ENCODE data around the gene GTF2A1.

DNA sequence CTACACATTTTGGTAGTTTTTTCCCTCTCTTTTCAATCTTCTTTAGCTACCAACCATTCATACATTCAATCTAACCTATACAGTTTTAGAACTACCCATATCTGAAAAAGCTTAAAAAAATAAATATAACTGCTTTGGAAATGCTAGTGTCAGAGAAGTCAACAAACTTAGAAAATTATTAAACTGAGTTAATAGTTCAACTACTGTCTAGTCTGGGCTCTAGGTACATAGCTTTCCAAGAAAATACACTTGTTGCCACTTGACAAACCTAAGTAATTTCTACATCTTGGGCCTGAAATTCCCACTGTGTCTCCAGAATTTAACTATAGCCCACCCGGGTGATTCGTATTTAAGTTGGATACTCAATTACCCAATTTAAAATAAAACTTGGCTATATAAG lies 22.1 kb downstream of the GTF2A1 start:
- TF ChIP-seq, protein P1, sequence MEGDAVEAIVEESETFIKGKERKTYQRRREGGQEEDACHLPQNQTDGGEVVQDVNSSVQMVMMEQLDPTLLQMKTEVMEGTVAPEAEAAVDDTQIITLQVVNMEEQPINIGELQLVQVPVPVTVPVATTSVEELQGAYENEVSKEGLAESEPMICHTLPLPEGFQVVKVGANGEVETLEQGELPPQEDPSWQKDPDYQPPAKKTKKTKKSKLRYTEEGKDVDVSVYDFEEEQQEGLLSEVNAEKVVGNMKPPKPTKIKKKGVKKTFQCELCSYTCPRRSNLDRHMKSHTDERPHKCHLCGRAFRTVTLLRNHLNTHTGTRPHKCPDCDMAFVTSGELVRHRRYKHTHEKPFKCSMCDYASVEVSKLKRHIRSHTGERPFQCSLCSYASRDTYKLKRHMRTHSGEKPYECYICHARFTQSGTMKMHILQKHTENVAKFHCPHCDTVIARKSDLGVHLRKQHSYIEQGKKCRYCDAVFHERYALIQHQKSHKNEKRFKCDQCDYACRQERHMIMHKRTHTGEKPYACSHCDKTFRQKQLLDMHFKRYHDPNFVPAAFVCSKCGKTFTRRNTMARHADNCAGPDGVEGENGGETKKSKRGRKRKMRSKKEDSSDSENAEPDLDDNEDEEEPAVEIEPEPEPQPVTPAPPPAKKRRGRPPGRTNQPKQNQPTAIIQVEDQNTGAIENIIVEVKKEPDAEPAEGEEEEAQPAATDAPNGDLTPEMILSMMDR (IDR thresholded peaks at IDR 0.05): no peak
- no peak for TF ChIP-seq POLR2A (IDR thresholded peaks at IDR 0.05)
